Measurements from ENCODE around the gene MUC5AC. TPM values are rescaled to one million over a fixed set of nuclear protein-coding genes. Genes with fewer than 3 reads are reported as not detected.
A peak's percentile ranks its signal among the peaks of the same experiment; 100 is the strongest.
"Not testable (repeated sequence)": the region's sequence is repeated elsewhere in the genome, so short reads cannot be mapped to it uniquely, and the experiment has no call there.

The MUC5AC gene
- total RNA-seq, 4 donors from 2014 or later: not detected

GRCh38 chr11:1109918-1110705, 47.6 kb upstream of the MUC5AC start:
- peaks cover 0 to 19% (median 2%) of the 10 kb centered on the region in 3 donors for H3K27me3 ChIP-seq
- H3K36me3 ChIP-seq: no peaks in the 10 kb centered on the region
- ATAC-seq: no peak
- no peak overlapping the region for H3K27ac ChIP-seq
- H3K4me1 ChIP-seq: no peaks in the 10 kb centered on the region
- in situ Hi-C loops (cut with MboI; ENCODE audit: low sequenced_read_pairs in 4 of 4) (no loop called here), intact Hi-C loops (cut with DNase I; ENCODE audit: low total_unique reads) (loop anchor here (10.0 kb wide), 1 partner anchor 405 kb away; no protein-coding TSS in a partner anchor)
- H3K4me3 ChIP-seq: no peak overlapping the region
- DNase-seq: no peak
- H3K9me3 ChIP-seq: no peaks in the 10 kb centered on the region
- no peak for TF ChIP-seq POLR2A (IDR thresholded peaks at IDR 0.05)

- H3K9me3 ChIP-seq: no peaks in the 10 kb centered on the region
- ATAC-seq (no peak), DNase-seq (peak in 1 of 2 donors; percentile 6)
- intact Hi-C loops (cut with DNase I; ENCODE audit: low total_unique reads): loop anchor here (10.0 kb wide), 1 partner anchor 403 kb away; no protein-coding TSS in a partner anchor
- no peak overlapping the region for H3K27ac ChIP-seq
- peaks cover 0 to 18% (median 2%) of the 10 kb centered on the region in 3 donors for H3K27me3 ChIP-seq
- TF ChIP-seq CTCF (IDR thresholded peaks at IDR 0.05 in 4 of 5, conservative IDR thresholded peaks at IDR 0.05 in 1 of 5) (no peak), POLR2A (IDR thresholded peaks at IDR 0.05) (no peak)
- H3K4me1 ChIP-seq: no peaks in the 10 kb centered on the region
- in situ Hi-C loops (cut with MboI; ENCODE audit: low sequenced_read_pairs in 4 of 4): no loop called here
- H3K4me3 ChIP-seq: no peak overlapping the region
- H3K36me3 ChIP-seq: no peaks in the 10 kb centered on the region
Measured at GRCh38 chr11:1111545-1112212, 46.1 kb upstream of the MUC5AC start.

- Histone ChIP-seq H3K9me3 (no peaks in the 10 kb centered on the region), H3K4me3 (no peak overlapping the region), H3K36me3 (no peaks in the 10 kb centered on the region), H3K27ac (no peak overlapping the region), H3K27me3 (peaks cover 0 to 9% (median under 1%) of the 10 kb centered on the region in 3 donors), H3K4me1 (no peaks in the 10 kb centered on the region)
- DNase-seq (no peak), ATAC-seq (no peak)
- TF ChIP-seq CTCF (IDR thresholded peaks at IDR 0.05 in 4 of 5, conservative IDR thresholded peaks at IDR 0.05 in 1 of 5): no peak
- no peak for TF ChIP-seq POLR2A (IDR thresholded peaks at IDR 0.05)
- intact Hi-C loops (cut with DNase I; ENCODE audit: low total_unique reads) (loop anchor here (10.0 kb wide), 1 partner anchor 402 kb away; no protein-coding TSS in a partner anchor), in situ Hi-C loops (cut with MboI; ENCODE audit: low sequenced_read_pairs in 4 of 4) (no loop called here)
Measured at GRCh38 chr11:1112351-1113191, 45.2 kb upstream of the MUC5AC start.

- Histone ChIP-seq H3K27ac (no peak overlapping the region), H3K36me3 (no peaks in the 10 kb centered on the region), H3K9me3 (no peaks in the 10 kb centered on the region), H3K4me3 (no peak overlapping the region), H3K27me3 (peaks cover 0 to 9% (median 0%) of the 10 kb centered on the region in 3 donors), H3K4me1 (no peaks in the 10 kb centered on the region)
- TF ChIP-seq CTCF (IDR thresholded peaks at IDR 0.05 in 4 of 5, conservative IDR thresholded peaks at IDR 0.05 in 1 of 5): no peak
- no peak for TF ChIP-seq POLR2A (IDR thresholded peaks at IDR 0.05)
- ATAC-seq (no peak), DNase-seq (no peak)
- intact Hi-C loops (cut with DNase I; ENCODE audit: low total_unique reads) (loop anchor here (10.0 kb wide), 1 partner anchor 401 kb away; no protein-coding TSS in a partner anchor), in situ Hi-C loops (cut with MboI; ENCODE audit: low sequenced_read_pairs in 4 of 4) (no loop called here)
Measured at GRCh38 chr11:1113405-1114201, 44.1 kb upstream of the MUC5AC start.

- H3K36me3 ChIP-seq; in situ Hi-C loops (cut with MboI; ENCODE audit: low sequenced_read_pairs in 4 of 4); H3K27ac ChIP-seq; H3K4me3 ChIP-seq; ATAC-seq; H3K9me3 ChIP-seq; DNase-seq; H3K4me1 ChIP-seq: not testable (repeated sequence)
- intact Hi-C loops (cut with DNase I; ENCODE audit: low total_unique reads): loop anchor here (10.0 kb wide), 1 partner anchor 400 kb away; no protein-coding TSS in a partner anchor
- peaks cover 0 to 13% (median 4%) of the 10 kb centered on the region in 3 donors for H3K27me3 ChIP-seq
Measured at GRCh38 chr11:1115292-1115691, 42.5 kb upstream of the MUC5AC start.

All from gastrocnemius medialis (tissue), 4 donors.